PC-3 (cell line): ENCODE measurements around the gene HBM.

Experiments used
- CTCF ChIP-seq: fragments of 300-600 bp; sonication (generic); conservative IDR thresholded peaks from 2 replicates; pipeline ENCODE4 v1.5.1; 2017; ENCODE audit warnings: antibody characterized with exemption, low read depth, mild to moderate bottlenecking, low read length
- EZH2 ChIP-seq: fragments of 300-600 bp; sonication (generic); IDR thresholded peaks from one replicate; pipeline ENCODE4 v1.6.1; 2017; ENCODE audit warnings: antibody characterized with exemption, mild to moderate bottlenecking, low read length; ENCODE audit not compliant: unreplicated experiment
- EZH2phosphoT487 ChIP-seq: fragments of 300-600 bp; sonication (generic); IDR thresholded peaks from 2 replicates; pipeline ENCODE4 v1.6.1; 2018; ENCODE audit warnings: mild to moderate bottlenecking, antibody characterized with exemption, low read length, borderline replicate concordance

DNA sequence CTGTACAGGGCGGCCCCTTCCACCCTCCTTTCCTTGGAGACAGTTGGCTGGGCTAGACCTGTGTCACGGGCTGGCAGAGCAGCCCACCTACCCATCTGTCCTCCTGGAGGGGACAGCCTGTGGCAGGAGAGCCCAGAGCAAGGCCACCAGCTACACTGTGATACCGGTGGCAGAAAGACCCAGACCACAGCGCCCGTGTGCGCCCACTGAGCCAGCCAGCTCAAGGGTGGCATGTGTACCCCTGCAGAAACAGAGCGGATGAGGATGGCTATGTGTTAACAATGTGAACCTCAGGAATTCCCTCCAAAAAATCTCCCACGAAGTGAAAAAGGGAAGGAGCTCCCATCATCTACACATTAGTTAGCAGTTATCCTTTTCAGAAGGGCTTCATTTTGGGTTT, 21.6 kb downstream of the HBM start:
- TF ChIP-seq EZH2, result no peak
- TF ChIP-seq CTCF, result no peak
- TF ChIP-seq EZH2phosphoT487, result no peak
